Posterior vena cava (tissue), 2 donors: ENCODE data around the gene CYP4F8. TPM values are rescaled to one million over a fixed set of nuclear protein-coding genes. Genes with fewer than 3 reads are reported as not detected.
"Not testable (repeated sequence)": the region's sequence is repeated elsewhere in the genome, so short reads cannot be mapped to it uniquely, and the experiment has no call there.

Source experiments
- DNase-seq: peaks from one replicate; pipeline ENCODE4 v3.0.0-alpha.2; 2020; ENCODE audit warnings: low spot score
- intact Hi-C, 2 donors: fragments of 100-400 bp; cut with DNase I; formaldehyde crosslinking; loops; one replicate each; pipeline versions ENCODE4 v1.14.1 to v1.14.2; 2022 to 2023
- total RNA-seq, 2 donors: library from RNA; stranded (reverse); fragmentation: NEBNext Ultra II Directional; extraction: Animal tissue kit (Norgen Biotek cat#: 25700); gene quantifications; one replicate each; pipeline ENCODE4 v1.2.1, GENCODE V29; 2021
- donor health status: DM: yes; HTN: yes; CAD: no.
- donor health status: DM: yes; HTN: yes; CAD: no.

CYP4F8 gene
- total RNA-seq, 2 donors from 2014 or later, result not detected

DNA sequence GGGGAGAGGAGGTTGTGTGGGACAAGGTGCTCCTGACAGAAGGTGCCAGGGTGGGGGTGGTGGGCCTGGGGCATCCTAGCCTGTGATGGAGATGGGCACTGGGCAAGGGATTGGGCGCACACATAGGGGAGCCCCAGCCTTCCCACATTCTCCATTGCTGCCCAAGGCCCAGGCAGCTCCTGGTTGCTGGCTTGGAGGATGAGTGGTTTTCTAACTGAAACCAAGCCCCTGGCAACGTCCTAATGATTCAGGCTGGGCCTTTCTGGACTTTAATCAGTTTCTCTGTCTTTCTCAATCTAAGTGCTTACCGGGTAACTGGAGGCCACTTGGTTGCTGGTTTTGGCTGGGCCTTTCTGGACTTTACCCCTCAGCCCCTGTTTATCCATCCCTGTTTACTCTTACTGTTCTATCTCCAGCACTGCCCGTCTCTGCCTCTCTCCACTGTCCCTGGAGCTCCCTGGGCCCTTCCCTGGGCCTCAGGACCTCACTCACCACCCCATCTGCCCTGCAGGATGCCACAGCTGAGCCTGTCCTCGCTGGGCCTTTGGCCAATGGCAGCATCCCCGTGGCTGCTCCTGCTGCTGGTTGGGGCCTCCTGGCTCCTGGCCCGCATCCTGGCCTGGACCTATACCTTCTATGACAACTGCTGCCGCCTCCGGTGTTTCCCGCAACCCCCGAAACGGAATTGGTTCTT, 26.0 kb downstream of the CYP4F8 start:
- intact Hi-C loops, result no loop called here
- DNase-seq, result no peak

GRCh38 chr19:15641901-15642491, 27.0 kb downstream of the CYP4F8 start:
- DNase-seq, result no peak
- intact Hi-C loops, result no loop called here

GRCh38 chr19:15642807-15643206, 27.8 kb downstream of the CYP4F8 start:
- no peak for DNase-seq
- intact Hi-C loops, result no loop called here

GRCh38 chr19:15643387-15643786, 28.4 kb downstream of the CYP4F8 start:
- intact Hi-C loops, result no loop called here
- no peak for DNase-seq

- intact Hi-C loops, result no loop called here
- DNase-seq, result no peak
These were observed 29.2 kb downstream of the CYP4F8 start for GRCh38 chr19:15644066-15644741.

- intact Hi-C loops, result no loop called here
- no peak for DNase-seq
These were observed 29.8 kb downstream of the CYP4F8 start for GRCh38 chr19:15644816-15645215.

DNA sequence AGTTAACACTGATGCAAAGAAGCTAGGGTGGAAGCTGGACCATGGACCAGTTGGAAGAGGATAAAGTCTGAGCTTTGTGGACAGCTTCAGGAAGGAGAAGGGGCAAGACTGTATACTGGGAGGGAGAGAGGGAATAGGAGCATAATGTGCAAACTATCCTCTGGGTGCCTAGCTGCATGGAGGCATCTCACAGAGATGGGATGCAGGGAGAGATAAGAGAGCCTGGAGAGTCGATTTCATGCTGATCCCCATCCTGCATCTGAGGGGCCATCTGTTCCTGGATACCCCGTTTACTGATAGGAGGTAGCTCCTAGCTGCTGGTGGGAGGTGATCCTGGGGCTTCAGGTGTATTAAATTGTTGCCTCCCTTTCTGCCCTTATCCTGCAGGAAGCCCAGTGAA, 34.5 kb downstream of the CYP4F8 start:
- no peak for DNase-seq
- intact Hi-C loops, result no loop called here

GRCh38 chr19:15650123-15650522, 35.1 kb downstream of the CYP4F8 start:
- DNase-seq, intact Hi-C loops: not testable (repeated sequence)

GRCh38 chr19:15651791-15652190, 36.8 kb downstream of the CYP4F8 start:
- DNase-seq, result no peak
- intact Hi-C loops, result no loop called here

DNA sequence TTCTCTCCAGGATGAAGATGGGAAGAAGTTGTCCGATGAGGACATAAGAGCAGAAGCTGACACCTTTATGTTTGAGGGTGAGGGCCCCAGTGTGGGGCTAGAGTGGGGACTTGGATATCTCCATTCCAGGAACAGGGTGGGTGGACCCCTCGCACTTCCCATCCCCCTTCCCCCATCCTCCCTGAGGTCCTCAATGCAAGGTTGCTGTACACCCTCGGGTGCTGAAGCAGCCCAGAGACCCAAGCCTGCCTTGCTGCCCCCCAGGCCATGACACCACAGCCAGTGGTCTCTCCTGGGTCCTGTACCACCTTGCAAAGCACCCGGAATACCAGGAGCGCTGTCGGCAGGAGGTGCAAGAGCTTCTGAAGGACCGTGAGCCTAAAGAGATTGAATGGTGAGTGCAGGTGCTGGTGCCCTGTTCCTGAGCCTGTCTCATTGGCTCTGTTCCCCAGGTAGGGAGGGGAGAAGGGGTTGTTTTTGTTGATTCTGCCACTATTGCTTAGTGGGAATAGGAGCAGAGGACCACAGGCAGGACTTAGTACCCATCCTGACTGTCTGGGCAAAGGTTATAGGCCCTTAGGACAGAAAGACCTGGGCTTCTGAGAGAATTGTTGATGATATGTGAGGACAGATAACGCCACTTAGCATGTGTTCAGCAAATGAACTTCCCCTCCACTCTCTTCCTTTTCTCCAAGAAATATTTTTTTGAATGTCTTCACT, 37.7 kb downstream of the CYP4F8 start:
- no peak for DNase-seq
- intact Hi-C loops, result no loop called here

DNA sequence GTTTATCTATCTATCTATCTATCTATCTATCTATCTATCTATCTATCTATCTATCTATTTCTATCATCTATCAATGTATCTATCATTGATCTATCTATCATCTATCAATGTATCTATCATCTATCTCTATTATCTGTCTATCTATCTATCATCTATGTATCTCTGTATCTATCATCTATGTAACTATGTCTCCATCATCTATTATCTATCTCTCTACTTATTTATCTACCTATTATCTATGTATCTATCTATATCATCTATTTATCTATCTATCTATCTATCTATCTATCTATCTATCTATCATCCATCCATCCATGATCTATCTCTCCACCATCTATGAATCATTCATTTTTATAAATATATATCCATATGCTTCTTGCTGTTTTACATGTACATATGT, 41.4 kb downstream of the CYP4F8 start:
- no peak for DNase-seq
- intact Hi-C loops, result no loop called here

GRCh38 chr19:15663247-15663646, 48.2 kb downstream of the CYP4F8 start:
- no peak for DNase-seq
- intact Hi-C loops, result no loop called here

DNA sequence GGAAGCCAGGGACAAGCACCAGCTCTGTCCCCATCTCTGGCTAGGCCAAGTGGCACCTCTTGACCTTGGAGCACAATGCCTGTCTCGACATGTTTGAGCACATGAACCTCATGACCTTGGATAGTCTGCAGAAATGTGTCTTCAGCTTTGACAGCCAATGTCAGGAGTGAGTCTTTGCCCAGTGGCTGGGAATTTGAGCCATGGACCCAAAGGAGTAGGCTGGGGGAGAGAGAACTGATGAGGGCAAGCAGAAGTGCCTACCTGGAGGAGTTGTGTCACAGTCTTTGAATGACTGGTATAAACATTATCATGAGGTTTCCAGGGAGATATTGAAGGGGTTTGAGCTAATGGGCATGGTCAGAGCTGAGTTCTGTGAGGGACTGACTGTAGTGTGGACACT, 51.2 kb downstream of the CYP4F8 start:
- intact Hi-C loops, result no loop called here
- DNase-seq, result no peak

DNA sequence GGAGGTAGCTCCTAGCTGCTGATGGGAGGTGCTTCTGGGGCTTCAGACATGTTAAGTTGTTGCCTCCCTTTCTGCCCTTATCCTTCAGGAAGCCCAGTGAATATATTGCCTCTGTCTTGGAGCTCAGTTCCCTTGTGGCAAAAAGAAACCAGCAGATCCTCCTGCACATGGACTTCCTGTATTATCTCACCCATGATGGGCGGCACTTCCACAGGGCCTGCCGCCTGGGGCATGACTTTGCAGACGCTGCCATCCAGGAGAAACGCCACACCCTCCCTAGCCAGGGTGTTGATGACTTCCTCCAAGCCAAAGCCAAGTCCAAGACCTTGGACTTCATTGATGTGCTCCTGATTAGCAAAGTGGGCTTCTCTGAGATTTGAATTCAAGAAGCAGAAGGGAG, 51.9 kb downstream of the CYP4F8 start:
- DNase-seq, result no peak
- intact Hi-C loops, result no loop called here

DNA sequence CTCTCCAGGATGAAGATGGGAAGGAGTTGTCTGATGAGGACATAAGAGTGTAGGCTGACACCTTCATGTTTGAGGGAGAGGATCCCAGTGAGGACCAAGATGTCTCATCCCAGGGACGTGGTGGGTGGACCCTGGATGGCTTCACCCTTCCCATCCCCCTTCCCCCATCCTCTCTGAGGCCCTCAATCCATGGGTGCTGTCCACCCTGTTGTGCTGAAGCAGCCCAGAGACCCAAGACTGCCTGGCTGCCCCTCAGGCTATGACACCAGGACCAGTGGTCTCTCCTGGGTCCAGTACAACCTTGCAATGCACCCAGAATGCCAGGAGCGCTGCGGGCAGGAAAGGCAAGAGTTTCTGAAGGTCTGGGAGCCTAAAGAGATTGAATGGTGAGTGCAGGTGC, 54.4 kb downstream of the CYP4F8 start:
- DNase-seq, result no peak
- intact Hi-C loops, result no loop called here

DNA sequence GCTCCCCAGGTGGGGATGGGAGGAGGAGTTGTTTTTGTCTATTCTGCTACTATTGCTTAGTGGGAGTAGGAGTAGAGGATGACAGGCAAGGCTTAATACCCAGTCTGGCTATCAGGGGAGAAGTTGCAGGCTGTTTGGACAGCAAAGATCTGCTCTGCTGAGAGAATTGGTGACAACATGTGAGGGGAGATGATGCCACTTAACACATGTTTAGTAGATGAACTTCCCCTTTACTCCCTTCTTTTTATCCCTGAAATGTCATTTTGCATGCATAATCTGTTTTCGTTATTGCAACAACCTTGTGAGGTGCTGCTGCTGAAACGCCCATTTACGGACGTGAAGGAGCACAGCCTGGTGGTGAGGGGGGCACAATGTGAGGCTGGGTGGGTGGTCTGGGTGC, 54.9 kb downstream of the CYP4F8 start:
- no peak for DNase-seq
- intact Hi-C loops, result no loop called here

GRCh38 chr19:15671237-15671821, 56.3 kb downstream of the CYP4F8 start:
- intact Hi-C loops, result no loop called here
- DNase-seq, result no peak

GRCh38 chr19:15671891-15672579, 57.0 kb downstream of the CYP4F8 start:
- intact Hi-C loops, result no loop called here
- DNase-seq, result no peak

- intact Hi-C loops, result no loop called here
These were observed 57.7 kb downstream of the CYP4F8 start, which contains the start of gene CYP4F12 for GRCh38 chr19:15672580-15673175. TSS of gene CYP4F12 (plus strand) at chr19:15673087. CDS start at chr19:15673530, 443 bp downstream.

More at GRCh38 chr19:15672580-15673175, 57.7 kb downstream of the CYP4F8 start, which contains the start of gene CYP4F12:
- peak; percentile 95 for DNase-seq
